Skeletal muscle tissue (tissue), 4 donors: ENCODE results near the gene EDRF1. TPM values are rescaled to one million over a fixed set of nuclear protein-coding genes. Genes with fewer than 3 reads are reported as not detected.

Experiments
- H3K27ac ChIP-seq: one replicate; pipeline ENCODE4 v1.7.0; 2013; ENCODE audit warnings: mild to moderate bottlenecking, low read depth, low read length, inconsistent platforms
- H3K27me3 ChIP-seq, 3 donors: one replicate each; pipeline ENCODE4 v1.7.0; 2013; ENCODE audit warnings: low read length in 3 of 3; ENCODE audit not compliant: control insufficient read depth in 3 of 3, insufficient read depth in 3 of 3
- H3K36me3 ChIP-seq, 3 donors: one replicate each; pipeline ENCODE4 v1.7.0; 2013; ENCODE audit warnings: low read length in 3 of 3; ENCODE audit not compliant: control insufficient read depth in 3 of 3, insufficient read depth in 3 of 3
- H3K4me1 ChIP-seq, 3 donors: one replicate each; pipeline ENCODE4 v1.7.0; 2013; ENCODE audit warnings: low read length in 3 of 3, mild to moderate bottlenecking in 3 of 3; ENCODE audit not compliant: control insufficient read depth in 3 of 3, insufficient read depth in 3 of 3
- H3K4me3 ChIP-seq, 3 donors: one replicate each; pipeline ENCODE4 v1.7.0; 2013; ENCODE audit warnings: low read length in 3 of 3
- H3K9ac ChIP-seq, 3 donors: one replicate each; pipeline ENCODE4 v1.7.0; 2013; ENCODE audit warnings: low read length in 3 of 3, mild to moderate bottlenecking in 3 of 3, moderate library complexity in 2 of 3, low read depth in 1 of 3
- H3K9me3 ChIP-seq, 3 donors: one replicate each; pipeline ENCODE4 v1.7.0; 2013; ENCODE audit warnings: low read length in 3 of 3; ENCODE audit not compliant: control insufficient read depth in 3 of 3
- total RNA-seq: library from RNA; depleted of rRNA; stranded (reverse); fragments of >200 nt; gene quantifications from one replicate; pipeline ENCODE4 v1.2.3, GENCODE V29; 2014
- donor health status: Osteomylitis.

EDRF1 gene
- total RNA-seq, 1 donor from 2014 or later, result 22.4 TPM

GRCh38 chr10:125782616-125783015 is 63.1 kb downstream of the EDRF1 start:
- no peak overlapping the region for H3K9ac ChIP-seq
- H3K4me1 ChIP-seq, result no peaks in the 10 kb centered on the region
- H3K4me3 ChIP-seq, result no peak overlapping the region
- H3K9me3 ChIP-seq, result no peaks in the 10 kb centered on the region
- no peak overlapping the region for H3K27ac ChIP-seq
- H3K36me3 ChIP-seq, result peaks cover 0 to 7% (median 0%) of the 10 kb centered on the region in 3 donors
- no peaks in the 10 kb centered on the region for H3K27me3 ChIP-seq

GRCh38 chr10:125783408-125783807 is 63.9 kb downstream of the EDRF1 start:
- H3K4me3 ChIP-seq, result no peak overlapping the region
- no peak overlapping the region for H3K9ac ChIP-seq
- no peaks in the 10 kb centered on the region for H3K4me1 ChIP-seq
- no peaks in the 10 kb centered on the region for H3K9me3 ChIP-seq
- H3K27ac ChIP-seq, result no peak overlapping the region
- no peaks in the 10 kb centered on the region for H3K27me3 ChIP-seq
- peaks cover 2 to 15% (median 3%) of the 10 kb centered on the region in 3 donors for H3K36me3 ChIP-seq

GRCh38 chr10:125783957-125784356 is 64.4 kb downstream of the EDRF1 start:
- no peak overlapping the region for H3K9ac ChIP-seq
- no peaks in the 10 kb centered on the region for H3K9me3 ChIP-seq
- H3K27me3 ChIP-seq, result no peaks in the 10 kb centered on the region
- no peak overlapping the region for H3K4me3 ChIP-seq
- H3K36me3 ChIP-seq, result peaks cover 7 to 20% (median 8%) of the 10 kb centered on the region in 3 donors
- H3K4me1 ChIP-seq, result no peaks in the 10 kb centered on the region
- H3K27ac ChIP-seq, result no peak overlapping the region

- no peaks in the 10 kb centered on the region for H3K27me3 ChIP-seq
- peaks cover 12 to 23% (median 18%) of the 10 kb centered on the region in 3 donors for H3K36me3 ChIP-seq
- no peak overlapping the region for H3K4me3 ChIP-seq
- no peak overlapping the region for H3K9ac ChIP-seq
- no peaks in the 10 kb centered on the region for H3K4me1 ChIP-seq
- H3K9me3 ChIP-seq, result no peaks in the 10 kb centered on the region
- no peak overlapping the region for H3K27ac ChIP-seq
Observed at GRCh38 chr10:125785791-125786190, 66.3 kb downstream of the EDRF1 start.

- no peak overlapping the region for H3K27ac ChIP-seq
- H3K4me1 ChIP-seq, result no peaks in the 10 kb centered on the region
- H3K9ac ChIP-seq, result no peak overlapping the region
- H3K9me3 ChIP-seq, result no peaks in the 10 kb centered on the region
- H3K36me3 ChIP-seq, result peaks cover 22 to 41% (median 33%) of the 10 kb centered on the region in 3 donors
- H3K27me3 ChIP-seq, result no peaks in the 10 kb centered on the region
- no peak overlapping the region for H3K4me3 ChIP-seq
Observed at GRCh38 chr10:125788156-125789034, 68.9 kb downstream of the EDRF1 start.

GRCh38 chr10:125792342-125793300 is 73.1 kb downstream of the EDRF1 start:
- H3K9ac ChIP-seq, result no peak overlapping the region
- H3K4me1 ChIP-seq, result no peaks in the 10 kb centered on the region
- peaks cover 46 to 71% (median 63%) of the 10 kb centered on the region in 3 donors for H3K36me3 ChIP-seq

GRCh38 chr10:125795128-125795527 is 75.6 kb downstream of the EDRF1 start:
- Histone ChIP-seq H3K27ac (no peak overlapping the region), H3K27me3 (no peaks in the 10 kb centered on the region), H3K36me3 (peaks cover 49 to 69% (median 51%) of the 10 kb centered on the region in 3 donors), H3K9me3 (no peaks in the 10 kb centered on the region), H3K9ac (no peak overlapping the region), H3K4me1 (no peaks in the 10 kb centered on the region), H3K4me3 (no peak overlapping the region)

More at GRCh38 chr10:125792342-125793300, 73.1 kb downstream of the EDRF1 start:
- no peak overlapping the region for H3K27ac ChIP-seq
- no peaks in the 10 kb centered on the region for H3K27me3 ChIP-seq
- no peak overlapping the region for H3K4me3 ChIP-seq
- no peaks in the 10 kb centered on the region for H3K9me3 ChIP-seq

GRCh38 chr10:125795637-125796190 is 76.2 kb downstream of the EDRF1 start:
- Histone ChIP-seq H3K36me3 (peaks cover 51 to 71% (median 52%) of the 10 kb centered on the region in 3 donors), H3K4me3 (no peak overlapping the region), H3K4me1 (no peaks in the 10 kb centered on the region), H3K9ac (no peak overlapping the region), H3K9me3 (no peaks in the 10 kb centered on the region), H3K27me3 (no peaks in the 10 kb centered on the region), H3K27ac (no peak overlapping the region)

- H3K36me3 ChIP-seq, result peaks cover 48 to 70% (median 56%) of the 10 kb centered on the region in 3 donors
- no peak overlapping the region for H3K9ac ChIP-seq
- no peaks in the 10 kb centered on the region for H3K4me1 ChIP-seq
- no peaks in the 10 kb centered on the region for H3K27me3 ChIP-seq
- no peak overlapping the region for H3K4me3 ChIP-seq
- no peaks in the 10 kb centered on the region for H3K9me3 ChIP-seq
- H3K27ac ChIP-seq, result no peak overlapping the region
Observed at GRCh38 chr10:125797424-125797823, 77.9 kb downstream of the EDRF1 start.
